ENCODE measurements around the gene BHLHA15. TPM values are rescaled to one million over a fixed set of nuclear protein-coding genes. Genes with fewer than 3 reads are reported as not detected.

BHLHA15 gene
- total RNA-seq, 1 donor from 2014 or later: 0.32 TPM

DNA sequence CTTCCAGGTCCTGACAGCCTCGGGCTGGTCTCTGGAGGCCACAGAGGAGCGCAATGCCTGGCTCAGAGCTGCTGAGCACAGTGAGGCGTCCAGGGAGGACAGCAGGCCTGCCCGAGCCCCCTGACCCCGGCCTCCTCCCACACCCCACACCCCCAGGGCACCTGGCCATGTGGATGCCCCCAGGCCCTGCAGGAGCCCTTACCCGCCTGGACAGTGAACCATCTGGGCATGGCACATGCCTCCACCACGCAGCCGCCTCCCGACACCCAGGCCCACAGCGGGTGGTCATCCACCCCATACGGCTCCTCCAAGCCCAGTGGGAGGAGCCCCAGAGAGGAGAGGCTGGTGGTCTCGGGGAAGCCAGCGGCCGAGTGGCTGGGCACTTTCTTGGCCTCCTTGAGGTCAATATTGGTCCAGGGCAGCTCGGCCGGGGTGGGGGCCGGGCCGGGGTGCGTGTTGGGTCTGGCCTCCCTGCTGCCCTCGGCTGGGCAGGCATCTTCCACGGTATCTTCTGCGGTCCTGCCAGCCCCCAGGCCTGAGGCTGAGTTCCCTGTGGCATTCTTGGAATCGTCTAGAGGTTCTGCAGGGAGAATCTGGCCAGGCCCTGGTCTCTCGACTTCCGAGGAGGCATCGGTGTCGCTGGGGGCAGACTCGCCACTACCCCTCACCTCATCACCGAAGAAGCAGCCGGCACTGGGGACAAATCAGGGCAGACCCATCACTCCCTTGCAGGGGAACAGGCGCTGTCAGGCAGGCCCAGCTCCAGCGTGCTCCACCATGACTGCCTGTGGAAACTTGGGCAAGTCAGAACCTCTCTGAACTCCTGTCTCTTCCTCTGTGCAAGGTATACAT, 22.2 kb downstream of the BHLHA15 start:
- no peak for DNase-seq (ENCODE audit: low spot score)
- peaks cover 5% of the 10 kb centered on the region for H3K36me3 Mint-ChIP-seq (ENCODE audit: low read depth)
- H3K4me3 Mint-ChIP-seq (ENCODE audit: unreplicated experiment): no peak overlapping the region
- TF ChIP-seq, protein P1, sequence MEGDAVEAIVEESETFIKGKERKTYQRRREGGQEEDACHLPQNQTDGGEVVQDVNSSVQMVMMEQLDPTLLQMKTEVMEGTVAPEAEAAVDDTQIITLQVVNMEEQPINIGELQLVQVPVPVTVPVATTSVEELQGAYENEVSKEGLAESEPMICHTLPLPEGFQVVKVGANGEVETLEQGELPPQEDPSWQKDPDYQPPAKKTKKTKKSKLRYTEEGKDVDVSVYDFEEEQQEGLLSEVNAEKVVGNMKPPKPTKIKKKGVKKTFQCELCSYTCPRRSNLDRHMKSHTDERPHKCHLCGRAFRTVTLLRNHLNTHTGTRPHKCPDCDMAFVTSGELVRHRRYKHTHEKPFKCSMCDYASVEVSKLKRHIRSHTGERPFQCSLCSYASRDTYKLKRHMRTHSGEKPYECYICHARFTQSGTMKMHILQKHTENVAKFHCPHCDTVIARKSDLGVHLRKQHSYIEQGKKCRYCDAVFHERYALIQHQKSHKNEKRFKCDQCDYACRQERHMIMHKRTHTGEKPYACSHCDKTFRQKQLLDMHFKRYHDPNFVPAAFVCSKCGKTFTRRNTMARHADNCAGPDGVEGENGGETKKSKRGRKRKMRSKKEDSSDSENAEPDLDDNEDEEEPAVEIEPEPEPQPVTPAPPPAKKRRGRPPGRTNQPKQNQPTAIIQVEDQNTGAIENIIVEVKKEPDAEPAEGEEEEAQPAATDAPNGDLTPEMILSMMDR (IDR thresholded peaks at IDR 0.05): no peak
- H3K27ac Mint-ChIP-seq (ENCODE audit: unreplicated experiment): no peak overlapping the region
- H3K27me3 Mint-ChIP-seq (ENCODE audit: low read depth): no peaks in the 10 kb centered on the region
- peaks cover 7% of the 10 kb centered on the region for H3K4me1 Mint-ChIP-seq (ENCODE audit: low read depth)
- H3K9me3 Mint-ChIP-seq (ENCODE audit: low read depth): no peaks in the 10 kb centered on the region

GRCh38 chr7:98234429-98235147, 23.3 kb downstream of the BHLHA15 start:
- H3K27me3 Mint-ChIP-seq (ENCODE audit: low read depth): no peaks in the 10 kb centered on the region
- peaks cover 18% of the 10 kb centered on the region for H3K4me1 Mint-ChIP-seq (ENCODE audit: low read depth)
- TF ChIP-seq, protein P1 (IDR thresholded peaks at IDR 0.05): peak; percentile 46
- no peak overlapping the region for H3K4me3 Mint-ChIP-seq (ENCODE audit: unreplicated experiment)
- DNase-seq (ENCODE audit: low spot score): no peak
- peak overlapping the region; percentile 47 for H3K27ac Mint-ChIP-seq (ENCODE audit: unreplicated experiment)
- H3K9me3 Mint-ChIP-seq (ENCODE audit: low read depth): peaks cover 2% of the 10 kb centered on the region
- peaks cover 12% of the 10 kb centered on the region for H3K36me3 Mint-ChIP-seq (ENCODE audit: low read depth)

DNA sequence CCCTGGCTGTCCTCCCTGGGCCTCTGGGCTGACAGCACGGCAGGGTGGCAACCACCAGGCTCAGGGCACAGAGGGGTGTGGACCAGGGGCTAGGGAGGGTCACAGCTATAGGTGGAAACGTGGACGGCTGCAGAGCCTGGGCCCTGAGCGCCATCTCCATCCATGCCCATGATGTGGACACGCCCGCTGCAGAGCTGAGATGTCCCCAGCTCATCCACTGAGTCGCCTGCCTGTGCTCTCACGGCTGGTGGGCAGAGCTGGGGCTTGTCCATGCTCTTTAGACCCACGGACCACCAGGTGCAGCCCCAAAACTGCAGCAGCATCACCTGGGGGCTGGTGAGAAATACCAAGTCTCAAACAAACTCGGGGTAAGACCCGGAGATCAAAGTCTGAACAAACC, 24.7 kb downstream of the BHLHA15 start:
- peaks cover 23% of the 10 kb centered on the region for H3K4me1 Mint-ChIP-seq (ENCODE audit: low read depth)
- TF ChIP-seq, protein P1 (IDR thresholded peaks at IDR 0.05): no peak
- peaks cover 14% of the 10 kb centered on the region for H3K36me3 Mint-ChIP-seq (ENCODE audit: low read depth)
- peaks cover 2% of the 10 kb centered on the region for H3K9me3 Mint-ChIP-seq (ENCODE audit: low read depth)
- H3K27ac Mint-ChIP-seq (ENCODE audit: unreplicated experiment): no peak overlapping the region
- DNase-seq (ENCODE audit: low spot score): no peak
- H3K4me3 Mint-ChIP-seq (ENCODE audit: unreplicated experiment): no peak overlapping the region
- H3K27me3 Mint-ChIP-seq (ENCODE audit: low read depth): no peaks in the 10 kb centered on the region

- Mint-ChIP-seq H3K27ac (ENCODE audit: unreplicated experiment) (no peak overlapping the region), H3K27me3 (ENCODE audit: low read depth) (no peaks in the 10 kb centered on the region), H3K9me3 (ENCODE audit: low read depth) (peaks cover 2% of the 10 kb centered on the region), H3K4me1 (ENCODE audit: low read depth) (peaks cover 28% of the 10 kb centered on the region), H3K4me3 (ENCODE audit: unreplicated experiment) (no peak overlapping the region), H3K36me3 (ENCODE audit: low read depth) (peaks cover 17% of the 10 kb centered on the region)
- no peak for DNase-seq (ENCODE audit: low spot score)
- TF ChIP-seq, protein P1 (IDR thresholded peaks at IDR 0.05): no peak
Observed at GRCh38 chr7:98236355-98237185, 25.3 kb downstream of the BHLHA15 start.

DNA sequence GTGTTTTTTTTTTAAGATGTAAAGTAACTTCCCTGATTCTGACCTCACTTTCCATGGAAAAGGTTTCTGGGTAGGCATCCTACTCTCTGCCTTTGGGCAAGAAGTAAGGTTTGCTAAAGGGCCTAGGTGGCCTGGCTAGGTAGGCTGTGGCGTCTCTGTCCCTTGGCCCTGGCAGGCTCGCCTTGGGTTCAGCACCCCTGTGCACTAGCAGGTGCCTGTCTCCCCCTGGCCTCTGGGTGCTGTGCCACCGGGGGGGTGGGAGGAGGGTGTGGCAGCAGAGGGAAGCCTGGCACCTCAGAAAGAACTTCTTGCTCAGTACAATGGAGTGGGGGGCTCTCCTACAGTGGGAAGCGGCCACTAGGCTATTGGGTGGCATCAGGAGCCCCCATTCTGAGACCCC, 26.8 kb downstream of the BHLHA15 start:
- peaks cover 17% of the 10 kb centered on the region for H3K36me3 Mint-ChIP-seq (ENCODE audit: low read depth)
- no peak overlapping the region for H3K4me3 Mint-ChIP-seq (ENCODE audit: unreplicated experiment)
- TF ChIP-seq, protein P1 (IDR thresholded peaks at IDR 0.05): no peak
- H3K9me3 Mint-ChIP-seq (ENCODE audit: low read depth): peaks cover 2% of the 10 kb centered on the region
- peaks cover 28% of the 10 kb centered on the region for H3K4me1 Mint-ChIP-seq (ENCODE audit: low read depth)
- DNase-seq (ENCODE audit: low spot score): no peak
- H3K27ac Mint-ChIP-seq (ENCODE audit: unreplicated experiment): peak overlapping the region; percentile 99
- no peaks in the 10 kb centered on the region for H3K27me3 Mint-ChIP-seq (ENCODE audit: low read depth)
